Osteocyte (in vitro differentiated cells): Measurements from ENCODE around the gene CUL7. TPM values are rescaled to one million over a fixed set of nuclear protein-coding genes. Genes with fewer than 3 reads are reported as not detected.
"Not testable (repeated sequence)": the region's sequence is repeated elsewhere in the genome, so short reads cannot be mapped to it uniquely, and the experiment has no call there.

Source experiments
- DNase-seq: peaks from one replicate; pipeline ENCODE4 v3.0.0; 2021; ENCODE audit warnings: mixed read lengths; ENCODE audit not compliant: unreplicated experiment; ENCODE audit errors: extremely low spot score
- H3K27ac Mint-ChIP-seq: one replicate; pipeline ENCODE4 v1.8.0; 2021; ENCODE audit warnings: mild to moderate bottlenecking, mixed read lengths; ENCODE audit not compliant: unreplicated experiment
- H3K27me3 Mint-ChIP-seq: one replicate; pipeline ENCODE4 v1.8.0; 2021; ENCODE audit warnings: mixed read lengths; ENCODE audit not compliant: unreplicated experiment
- H3K36me3 Mint-ChIP-seq: one replicate; pipeline ENCODE4 v1.8.0; 2021; ENCODE audit warnings: mixed read lengths; ENCODE audit not compliant: unreplicated experiment
- H3K4me1 Mint-ChIP-seq: one replicate; pipeline ENCODE4 v1.8.0; 2021; ENCODE audit warnings: mixed read lengths; ENCODE audit not compliant: unreplicated experiment
- H3K4me3 Mint-ChIP-seq: one replicate; pipeline ENCODE4 v1.8.0; 2021; ENCODE audit warnings: mild to moderate bottlenecking, moderate library complexity, mixed read lengths; ENCODE audit not compliant: unreplicated experiment
- H3K9me3 Mint-ChIP-seq: one replicate; pipeline ENCODE4 v1.8.0; 2021; ENCODE audit warnings: mixed read lengths; ENCODE audit not compliant: unreplicated experiment
- CTCF ChIP-seq: fragments of 200-600 bp; sonication (generic); IDR thresholded peaks from 2 replicates; pipeline ENCODE4 v1.5.0; 2021; ENCODE audit warnings: antibody characterized with exemption, mild to moderate bottlenecking, moderate library complexity
- total RNA-seq: library from RNA; stranded (reverse); gene quantifications from 2 replicates; pipeline ENCODE4 v1.2.1, GENCODE V29; 2021

CUL7 gene
- total RNA-seq, 1 donor from 2014 or later = 59.9 TPM

- H3K36me3 Mint-ChIP-seq = peaks cover 21% of the 10 kb centered on the region
- H3K9me3 Mint-ChIP-seq = no peaks in the 10 kb centered on the region
- H3K4me3 Mint-ChIP-seq = no peak overlapping the region
- no peak overlapping the region for H3K27ac Mint-ChIP-seq
- DNase-seq = no peak
- H3K4me1 Mint-ChIP-seq = peaks cover 20% of the 10 kb centered on the region
- H3K27me3 Mint-ChIP-seq = no peaks in the 10 kb centered on the region
- TF ChIP-seq CTCF = peak; percentile 57
Observed at GRCh38 chr6:43009124-43009523, 44.5 kb downstream of the CUL7 start.

GRCh38 chr6:43007126-43007525 is 46.5 kb downstream of the CUL7 start:
- Mint-ChIP-seq H3K4me1 (peaks cover 7% of the 10 kb centered on the region), H3K36me3 (peaks cover 22% of the 10 kb centered on the region), H3K4me3 (no peak overlapping the region), H3K27me3 (no peaks in the 10 kb centered on the region), H3K9me3 (no peaks in the 10 kb centered on the region), H3K27ac (no peak overlapping the region)
- TF ChIP-seq CTCF = no peak
- DNase-seq = no peak

GRCh38 chr6:43006251-43006650 is 47.4 kb downstream of the CUL7 start:
- no peak for DNase-seq
- Mint-ChIP-seq H3K27ac (no peak overlapping the region), H3K4me1 (no peaks in the 10 kb centered on the region), H3K27me3 (no peaks in the 10 kb centered on the region), H3K4me3 (no peak overlapping the region), H3K9me3 (no peaks in the 10 kb centered on the region), H3K36me3 (peaks cover 15% of the 10 kb centered on the region)
- TF ChIP-seq CTCF = no peak

- Mint-ChIP-seq H3K4me3 (no peak overlapping the region), H3K36me3 (peaks cover 14% of the 10 kb centered on the region), H3K9me3 (no peaks in the 10 kb centered on the region), H3K27me3 (no peaks in the 10 kb centered on the region), H3K27ac (no peak overlapping the region), H3K4me1 (no peaks in the 10 kb centered on the region)
- no peak for TF ChIP-seq CTCF
- DNase-seq = no peak
Observed at GRCh38 chr6:43005844-43006243, 47.8 kb downstream of the CUL7 start.

- Mint-ChIP-seq H3K4me3 (no peak overlapping the region), H3K27me3 (no peaks in the 10 kb centered on the region), H3K9me3 (no peaks in the 10 kb centered on the region), H3K27ac (no peak overlapping the region), H3K36me3 (peaks cover 1% of the 10 kb centered on the region), H3K4me1 (no peaks in the 10 kb centered on the region)
- TF ChIP-seq CTCF = no peak
- no peak for DNase-seq
Observed at GRCh38 chr6:43001843-43002242, 51.8 kb downstream of the CUL7 start.

- H3K36me3 Mint-ChIP-seq, H3K4me3 Mint-ChIP-seq, H3K4me1 Mint-ChIP-seq, H3K27me3 Mint-ChIP-seq, DNase-seq, H3K9me3 Mint-ChIP-seq, H3K27ac Mint-ChIP-seq: not testable (repeated sequence)
Observed at GRCh38 chr6:42998205-42998604, 55.4 kb downstream of the CUL7 start.
